ENCODE data around the gene TMEM63C.

GRCh38 chr14:77144412-77145115 is 37.0 kb upstream of the TMEM63C start:
- TF ChIP-seq CTCF (optimal IDR thresholded peaks at IDR 0.05 in 1 of 3, IDR thresholded peaks at IDR 0.05 in 1 of 3, conservative IDR thresholded peaks at IDR 0.05 in 1 of 3; ENCODE audit: extremely low read depth in 1 of 3, insufficient read depth in 2 of 3, low read length in 3 of 3) (no peak), EZH2 (IDR thresholded peaks at IDR 0.05; ENCODE audit: low read length) (no peak)
